MM.1S (cell line): ENCODE results near the gene DIS3L2.

Experiments
- DNase-seq: peaks from one replicate; pipeline ENCODE4 v3.0.0-alpha.2; 2015
- H2AFZ ChIP-seq: fragments of 300-600 bp; sonication (generic); 2 replicates; pipeline ENCODE4 v1.6.0; 2016; ENCODE audit warnings: antibody characterized with exemption, low read length
- H3F3A ChIP-seq: fragments of 300-600 bp; sonication (generic); 2 replicates; pipeline ENCODE4 v1.6.1; 2016; ENCODE audit warnings: mild to moderate bottlenecking, antibody characterized with exemption, low read length, moderate library complexity, mixed read lengths; ENCODE audit not compliant: insufficient read depth
- H3K27ac ChIP-seq: fragments of 300-600 bp; sonication (generic); 2 replicates; pipeline ENCODE4 v1.5.1; 2016; ENCODE audit warnings: mild to moderate bottlenecking, low read length
- H3K27me3 ChIP-seq: fragments of 300-600 bp; sonication (generic); replicated peaks from 2 replicates; pipeline ENCODE4 v1.6.0; 2016; ENCODE audit warnings: low read length; ENCODE audit not compliant: insufficient read depth
- H3K36me3 ChIP-seq: fragments of 300-600 bp; sonication (generic); replicated peaks from 2 replicates; pipeline ENCODE4 v1.6.1; 2016; ENCODE audit warnings: mild to moderate bottlenecking, low read length, mixed read lengths; ENCODE audit not compliant: insufficient read depth
- H3K4me1 ChIP-seq: fragments of 300-600 bp; sonication (generic); 2 replicates; pipeline ENCODE4 v1.6.1; 2016; ENCODE audit warnings: low read length, mixed read lengths
- H3K4me2 ChIP-seq: fragments of 300-600 bp; sonication (generic); 2 replicates; pipeline ENCODE4 v1.6.0; 2016; ENCODE audit warnings: low read depth, low read length
- H3K4me3 ChIP-seq: fragments of 300-600 bp; sonication (generic); 2 replicates; pipeline ENCODE4 v1.5.1; 2016; ENCODE audit warnings: low read length, mixed read lengths
- H3K79me2 ChIP-seq: fragments of 300-600 bp; sonication (generic); 2 replicates; pipeline ENCODE4 v1.6.1; 2016; ENCODE audit warnings: mixed run types, low read length, mixed read lengths
- H3K9ac ChIP-seq: fragments of 300-600 bp; sonication (generic); 2 replicates; pipeline ENCODE4 v1.6.1; 2016; ENCODE audit warnings: low read length, mixed read lengths
- H3K9me2 ChIP-seq: fragments of 300-600 bp; sonication (generic); replicated peaks from 2 replicates; pipeline ENCODE4 v1.6.1; 2016; ENCODE audit warnings: mild to moderate bottlenecking, low read length, mixed read lengths; ENCODE audit not compliant: insufficient read depth
- H3K9me3 ChIP-seq: fragments of 300-600 bp; sonication (generic); replicated peaks from 2 replicates; pipeline ENCODE4 v1.6.1; 2016; ENCODE audit warnings: mild to moderate bottlenecking, low read length, mixed read lengths; ENCODE audit not compliant: insufficient read depth
- H4K20me1 ChIP-seq: fragments of 300-600 bp; sonication (generic); 2 replicates; pipeline ENCODE4 v1.6.1; 2016; ENCODE audit warnings: mild to moderate bottlenecking, low read length, moderate library complexity, mixed read lengths; ENCODE audit not compliant: insufficient read depth
- CTCF ChIP-seq: fragments of 300-600 bp; sonication (generic); IDR thresholded peaks from 2 replicates; pipeline ENCODE4 v1.5.1; 2016; ENCODE audit warnings: antibody characterized with exemption, low read length, mixed read lengths
- EZH2 ChIP-seq: fragments of 300-600 bp; sonication (generic); optimal IDR thresholded peaks from 2 replicates; pipeline ENCODE3; 2017; ENCODE audit warnings: low read depth, mild to moderate bottlenecking, antibody characterized with exemption, low read length, mixed read lengths
- EZH2phosphoT487 ChIP-seq: fragments of 300-600 bp; sonication (generic); IDR thresholded peaks from 2 replicates; pipeline ENCODE4 v1.6.1; 2018; ENCODE audit warnings: antibody characterized with exemption, low read length

Gene DIS3L2

GRCh38 chr2:232190796-232191195 is 229.3 kb downstream of the DIS3L2 start:
- Histone ChIP-seq H3K4me2 (no peak overlapping the region), H3K27ac (no peak overlapping the region), H3K9me3 (no peaks in the 10 kb centered on the region), H3K4me3 (no peak overlapping the region), H4K20me1 (no peaks in the 10 kb centered on the region), H3K27me3 (no peaks in the 10 kb centered on the region), H3K4me1 (no peaks in the 10 kb centered on the region), H3K36me3 (no peaks in the 10 kb centered on the region), H3K79me2 (no peaks in the 10 kb centered on the region), H3K9ac (no peak overlapping the region), H3K9me2 (no peaks in the 10 kb centered on the region), H3F3A (no peaks in the 10 kb centered on the region), H2AFZ (no peak overlapping the region)
- TF ChIP-seq EZH2phosphoT487 (no peak), EZH2 (no peak), CTCF (no peak)
- no peak for DNase-seq

GRCh38 chr2:232195487-232195886 is 234.0 kb downstream of the DIS3L2 start:
- TF ChIP-seq EZH2phosphoT487 (no peak), CTCF (no peak), EZH2 (no peak)

GRCh38 chr2:232196802-232197201 is 235.3 kb downstream of the DIS3L2 start:
- no peak for DNase-seq
- no peaks in the 10 kb centered on the region for H3K27me3 ChIP-seq
- H3K4me3 ChIP-seq: no peak overlapping the region
- no peaks in the 10 kb centered on the region for H3K36me3 ChIP-seq
- TF ChIP-seq CTCF (no peak), EZH2 (no peak), EZH2phosphoT487 (no peak)
- no peak overlapping the region for H3K9ac ChIP-seq
- H4K20me1 ChIP-seq: no peaks in the 10 kb centered on the region
- no peak overlapping the region for H2AFZ ChIP-seq
- H3K9me3 ChIP-seq: no peaks in the 10 kb centered on the region
- H3K4me1 ChIP-seq: no peaks in the 10 kb centered on the region
- H3K9me2 ChIP-seq: no peaks in the 10 kb centered on the region
- no peak overlapping the region for H3K4me2 ChIP-seq
- H3F3A ChIP-seq: no peaks in the 10 kb centered on the region
- no peak overlapping the region for H3K27ac ChIP-seq
- no peaks in the 10 kb centered on the region for H3K79me2 ChIP-seq

More at GRCh38 chr2:232195487-232195886, 234.0 kb downstream of the DIS3L2 start:
- Histone ChIP-seq H4K20me1 (no peaks in the 10 kb centered on the region), H3K9ac (no peak overlapping the region), H3K36me3 (no peaks in the 10 kb centered on the region), H3K9me2 (no peaks in the 10 kb centered on the region), H3K27ac (no peak overlapping the region), H3K79me2 (no peaks in the 10 kb centered on the region), H3K4me3 (no peak overlapping the region), H3K4me2 (no peak overlapping the region), H3K27me3 (no peaks in the 10 kb centered on the region), H3K4me1 (no peaks in the 10 kb centered on the region), H3K9me3 (no peaks in the 10 kb centered on the region), H2AFZ (no peak overlapping the region), H3F3A (no peaks in the 10 kb centered on the region)
- DNase-seq: no peak
